Activated T-helper 1 cell treated with anti-CD3 and anti-CD28 coated beads, Interleukin-12 subunit alpha, Interleukin-12 subunit beta, Interleukin-2, Interleukin-4 antibody, amounts not matched to agents 30 ng/mL and 10 ng/mL and 1 ng/mL, durations not matched to agents 14 hours and 24 hours and 36 hours (primary cell): ENCODE results near the gene PLXDC2. TPM values are rescaled to one million over a fixed set of nuclear protein-coding genes. Genes with fewer than 3 reads are reported as not detected.

Experiments used
- DNase-seq: peaks from one replicate; pipeline ENCODE4 v3.0.0; 2021; ENCODE audit warnings: low spot score
- H3K27ac Mint-ChIP-seq: one replicate; pipeline ENCODE4 v1.8.0; 2021; ENCODE audit warnings: mild to moderate bottlenecking, mixed read lengths
- H3K27me3 Mint-ChIP-seq: one replicate; pipeline ENCODE4 v1.8.0; 2022; ENCODE audit warnings: mild to moderate bottlenecking, moderate library complexity, mixed read lengths; ENCODE audit not compliant: insufficient read depth
- H3K36me3 Mint-ChIP-seq: one replicate; pipeline ENCODE4 v1.8.0; 2021; ENCODE audit warnings: low read depth, mixed read lengths
- H3K4me1 Mint-ChIP-seq: one replicate; pipeline ENCODE4 v1.8.0; 2021; ENCODE audit warnings: low read depth, mixed read lengths
- H3K4me3 Mint-ChIP-seq: one replicate; pipeline ENCODE4 v1.8.0; 2021; ENCODE audit warnings: mild to moderate bottlenecking, moderate library complexity, mixed read lengths
- H3K9me3 Mint-ChIP-seq: one replicate; pipeline ENCODE4 v1.8.0; 2021; ENCODE audit warnings: mixed read lengths
- intact Hi-C: fragments of 100-400 bp; cut with micrococcal nuclease; formaldehyde crosslinking; loops from one replicate; pipeline ENCODE4 v1.15.1; 2024
- total RNA-seq: library from RNA; stranded (reverse); gene quantifications from 2 replicates; pipeline ENCODE4 v1.2.3, GENCODE V29; 2022

The PLXDC2 gene
- total RNA-seq, 1 donor from 2014 or later, result not detected

DNA sequence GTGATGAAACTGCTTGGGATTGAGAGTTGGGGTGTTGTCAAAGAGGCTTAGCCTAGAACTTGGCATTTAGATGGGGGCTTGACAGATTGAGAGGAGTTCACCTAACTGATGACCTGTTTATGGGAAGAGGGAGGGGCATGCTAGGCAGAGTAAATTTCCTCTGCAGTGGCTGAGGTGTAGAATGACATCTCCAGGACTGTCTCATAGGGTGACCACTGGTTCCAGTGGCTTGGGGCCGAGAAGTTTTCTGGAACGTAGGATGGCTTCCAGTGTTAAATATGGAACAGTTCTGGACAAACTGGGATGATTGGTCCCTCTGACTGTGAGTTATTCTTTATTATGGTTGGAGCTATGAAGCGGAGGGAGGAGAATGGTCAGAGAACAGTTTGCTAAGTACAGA lies 186.4 kb downstream of the PLXDC2 start:
- H3K27ac Mint-ChIP-seq, result no peak overlapping the region
- H3K9me3 Mint-ChIP-seq, result peaks cover 19% of the 10 kb centered on the region
- DNase-seq, result no peak
- no peaks in the 10 kb centered on the region for H3K4me1 Mint-ChIP-seq
- no peaks in the 10 kb centered on the region for H3K27me3 Mint-ChIP-seq
- H3K36me3 Mint-ChIP-seq, result no peaks in the 10 kb centered on the region
- intact Hi-C loops, result no loop called here
- no peak overlapping the region for H3K4me3 Mint-ChIP-seq

DNA sequence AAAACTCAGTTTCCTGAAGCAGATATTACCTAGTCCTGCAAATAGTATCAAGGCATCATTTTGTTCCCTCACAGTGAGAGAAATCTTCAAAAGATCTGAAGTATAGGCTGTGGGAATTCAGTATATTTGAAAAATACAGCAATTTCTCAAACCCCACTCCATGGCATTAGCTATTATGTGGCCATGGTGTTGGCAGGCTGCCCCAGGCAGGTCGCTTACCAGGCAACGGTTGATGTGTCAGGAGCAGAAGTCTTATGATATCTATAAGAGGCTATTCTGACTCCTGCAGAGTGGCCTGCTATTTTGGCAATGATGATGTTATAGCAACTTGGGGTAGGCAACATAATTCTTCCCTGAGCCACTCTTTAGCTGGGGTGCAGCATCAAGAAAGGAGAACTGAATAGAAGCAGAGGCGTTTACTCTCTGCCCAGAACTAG lies 187.9 kb downstream of the PLXDC2 start:
- DNase-seq, result no peak
- no peaks in the 10 kb centered on the region for H3K27me3 Mint-ChIP-seq
- H3K4me1 Mint-ChIP-seq, result no peaks in the 10 kb centered on the region
- peaks cover 24% of the 10 kb centered on the region for H3K9me3 Mint-ChIP-seq
- intact Hi-C loops, result no loop called here
- no peaks in the 10 kb centered on the region for H3K36me3 Mint-ChIP-seq
- no peak overlapping the region for H3K27ac Mint-ChIP-seq
- no peak overlapping the region for H3K4me3 Mint-ChIP-seq

DNA sequence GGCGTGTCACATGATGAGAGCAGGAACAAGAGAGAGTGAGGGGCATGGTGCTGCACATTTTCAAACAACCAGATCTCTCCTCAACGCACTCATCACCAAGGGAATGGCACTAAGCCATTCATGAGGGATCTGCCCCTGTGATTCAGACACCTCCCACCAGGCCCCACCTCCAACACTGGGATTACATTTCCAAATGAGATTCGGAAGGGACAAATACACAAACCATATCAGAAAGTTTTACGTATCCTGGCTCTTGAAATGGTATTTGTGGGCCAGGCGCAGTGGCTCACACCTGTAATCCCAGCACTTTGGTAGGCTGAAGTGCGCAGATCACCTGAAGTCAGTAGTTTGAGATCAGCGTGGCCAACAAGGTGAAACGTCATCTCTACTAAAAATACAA lies 189.4 kb downstream of the PLXDC2 start:
- no peaks in the 10 kb centered on the region for H3K4me1 Mint-ChIP-seq
- no peaks in the 10 kb centered on the region for H3K27me3 Mint-ChIP-seq
- no peak overlapping the region for H3K27ac Mint-ChIP-seq
- intact Hi-C loops, result no loop called here
- H3K4me3 Mint-ChIP-seq, result no peak overlapping the region
- peaks cover 29% of the 10 kb centered on the region for H3K9me3 Mint-ChIP-seq
- DNase-seq, result no peak
- no peaks in the 10 kb centered on the region for H3K36me3 Mint-ChIP-seq

DNA sequence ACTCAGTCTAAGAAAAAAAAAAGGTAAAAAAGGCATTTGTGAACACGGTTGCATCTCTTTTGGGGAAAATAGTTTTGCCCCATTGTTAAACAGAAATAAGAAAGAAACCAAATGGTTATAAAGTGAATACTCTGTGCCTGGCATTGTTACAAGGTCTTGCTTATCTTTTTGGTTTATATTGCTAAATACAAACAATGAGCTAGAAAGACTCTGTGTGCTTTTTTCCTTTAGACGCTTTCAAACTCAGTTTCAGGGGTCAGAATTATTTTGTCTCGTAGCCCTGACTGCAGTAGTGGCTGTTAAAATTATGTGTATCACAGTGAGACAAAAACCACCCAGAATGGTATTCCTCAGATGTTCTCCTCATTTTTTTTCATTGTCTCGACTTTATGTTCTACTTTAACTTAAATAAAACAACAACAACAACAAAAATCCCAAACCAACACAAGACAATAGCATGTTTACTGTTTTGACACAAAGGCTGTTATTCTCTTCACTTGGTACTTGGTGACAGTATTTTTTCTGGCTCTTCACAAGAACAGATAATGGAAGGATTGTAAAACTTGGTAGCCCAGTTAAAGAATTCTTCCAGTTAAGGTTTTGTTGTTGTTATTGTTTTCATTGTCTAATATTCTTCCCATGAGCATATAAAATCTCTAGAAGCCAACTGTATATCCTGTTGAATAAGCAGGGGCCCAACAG lies 190.1 kb downstream of the PLXDC2 start:
- no peak overlapping the region for H3K27ac Mint-ChIP-seq
- no peaks in the 10 kb centered on the region for H3K27me3 Mint-ChIP-seq
- peaks cover 29% of the 10 kb centered on the region for H3K9me3 Mint-ChIP-seq
- DNase-seq, result no peak
- H3K4me3 Mint-ChIP-seq, result no peak overlapping the region
- intact Hi-C loops, result no loop called here
- H3K4me1 Mint-ChIP-seq, result no peaks in the 10 kb centered on the region
- H3K36me3 Mint-ChIP-seq, result no peaks in the 10 kb centered on the region

DNA sequence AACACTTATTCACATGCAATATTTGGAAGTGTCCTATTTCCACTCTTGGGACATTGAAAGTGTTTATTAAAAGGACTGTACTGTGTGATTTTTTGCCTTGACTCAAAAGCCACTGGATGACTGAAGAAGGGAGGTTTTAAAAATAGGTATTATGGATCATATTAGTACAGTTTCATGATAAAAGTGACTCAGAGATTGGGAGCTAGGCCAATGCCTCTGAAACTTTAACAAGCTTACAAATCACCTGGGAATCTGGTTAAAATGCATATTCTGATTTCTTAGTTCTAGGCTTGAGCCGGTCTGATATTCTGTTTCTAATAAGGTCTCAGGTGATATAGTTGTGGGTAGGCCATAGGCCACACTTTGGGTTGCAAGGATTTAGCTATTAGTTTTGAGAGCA lies 191.2 kb downstream of the PLXDC2 start:
- H3K9me3 Mint-ChIP-seq, result peaks cover 23% of the 10 kb centered on the region
- intact Hi-C loops, result no loop called here

DNA sequence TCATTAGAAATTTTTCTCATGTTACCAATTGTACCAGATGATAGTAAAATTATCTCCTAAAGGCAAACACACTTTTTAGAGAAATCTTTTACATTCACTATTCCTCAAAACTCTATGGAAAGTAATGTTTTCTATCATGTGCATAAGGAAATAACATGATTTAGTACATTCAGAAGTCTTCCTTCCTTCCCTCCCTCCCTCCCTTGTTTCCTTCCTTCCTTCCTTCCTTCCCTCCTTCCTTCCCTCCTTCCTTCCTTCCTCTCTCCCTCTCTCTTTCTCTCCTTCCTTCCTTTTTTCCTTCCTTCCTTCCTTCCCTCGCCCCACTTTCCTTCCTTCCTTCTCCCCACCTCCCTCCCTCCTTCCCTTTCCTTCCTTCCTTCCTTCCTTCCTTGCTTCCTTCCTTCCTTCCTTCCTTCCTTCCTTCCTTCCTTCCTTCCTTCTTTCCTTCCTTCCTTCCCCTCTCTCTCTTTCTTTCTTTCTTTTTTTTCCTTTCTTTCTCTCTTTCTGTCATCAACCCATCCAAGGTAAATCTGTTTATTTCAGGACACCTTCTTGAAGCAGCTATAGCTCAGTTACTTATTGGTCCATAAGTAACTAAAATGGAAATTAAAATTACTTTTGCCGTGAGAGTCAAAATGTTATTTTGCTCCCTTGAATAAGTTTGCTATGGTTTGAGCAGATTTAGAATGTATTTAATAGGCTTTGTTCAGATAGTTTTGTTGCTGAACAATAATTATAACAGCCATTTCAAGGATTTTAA lies 197.9 kb downstream of the PLXDC2 start:
- no peaks in the 10 kb centered on the region for H3K4me1 Mint-ChIP-seq
- H3K27me3 Mint-ChIP-seq, result no peaks in the 10 kb centered on the region
- H3K36me3 Mint-ChIP-seq, result no peaks in the 10 kb centered on the region
- no peak for DNase-seq
- intact Hi-C loops, result no loop called here
- H3K27ac Mint-ChIP-seq, result no peak overlapping the region
- H3K4me3 Mint-ChIP-seq, result no peak overlapping the region
- H3K9me3 Mint-ChIP-seq, result peaks cover 11% of the 10 kb centered on the region

More for the DNA sequence above, 191.2 kb downstream of the PLXDC2 start:
- Mint-ChIP-seq H3K27ac (no peak overlapping the region), H3K4me1 (no peaks in the 10 kb centered on the region), H3K27me3 (no peaks in the 10 kb centered on the region), H3K4me3 (no peak overlapping the region), H3K36me3 (no peaks in the 10 kb centered on the region)
- no peak for DNase-seq

DNA sequence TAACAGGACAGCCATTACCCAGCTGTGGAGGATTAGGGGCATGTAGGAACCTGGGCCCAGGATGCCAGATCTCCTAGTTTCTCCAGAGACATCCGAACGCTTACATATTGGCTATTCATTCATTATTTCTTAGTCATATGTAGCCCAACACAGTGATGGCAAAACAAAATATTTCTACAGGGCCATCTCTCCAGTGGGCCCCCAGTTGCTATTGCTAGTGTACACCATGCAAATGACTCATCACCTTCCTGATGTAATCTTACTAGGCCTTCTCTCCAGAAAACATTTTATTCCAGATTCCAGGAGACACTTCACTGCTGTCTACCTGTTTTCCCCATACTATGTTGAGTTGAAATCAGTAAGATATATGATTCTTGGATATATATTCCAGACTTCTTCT lies 201.7 kb downstream of the PLXDC2 start:
- Mint-ChIP-seq H3K27ac (no peak overlapping the region), H3K4me3 (no peak overlapping the region), H3K9me3 (peaks cover 7% of the 10 kb centered on the region), H3K36me3 (no peaks in the 10 kb centered on the region), H3K4me1 (no peaks in the 10 kb centered on the region), H3K27me3 (no peaks in the 10 kb centered on the region)
- intact Hi-C loops, result no loop called here
- DNase-seq, result no peak

DNA sequence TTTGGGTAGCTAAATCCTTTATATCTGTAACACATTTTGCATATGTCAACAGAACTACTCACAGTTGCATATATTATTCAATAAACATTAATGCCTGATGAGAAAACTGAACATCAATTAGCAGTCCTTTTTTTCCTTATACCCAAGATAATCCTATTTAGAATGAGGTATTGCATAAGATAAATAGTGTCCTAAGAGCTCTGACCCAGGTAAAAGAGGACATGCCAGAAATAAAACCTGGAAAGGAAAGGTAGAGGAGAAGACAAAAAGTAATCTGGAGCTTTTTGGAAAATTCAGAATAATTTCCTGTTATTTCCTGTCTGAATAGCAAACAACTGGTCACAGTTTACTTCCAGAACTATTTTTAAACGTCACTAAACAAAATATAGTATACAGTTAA lies 204.4 kb downstream of the PLXDC2 start:
- Mint-ChIP-seq H3K36me3 (no peaks in the 10 kb centered on the region), H3K9me3 (peaks cover 4% of the 10 kb centered on the region), H3K27me3 (no peaks in the 10 kb centered on the region), H3K27ac (no peak overlapping the region), H3K4me3 (no peak overlapping the region), H3K4me1 (no peaks in the 10 kb centered on the region)
- intact Hi-C loops, result no loop called here
- no peak for DNase-seq

DNA sequence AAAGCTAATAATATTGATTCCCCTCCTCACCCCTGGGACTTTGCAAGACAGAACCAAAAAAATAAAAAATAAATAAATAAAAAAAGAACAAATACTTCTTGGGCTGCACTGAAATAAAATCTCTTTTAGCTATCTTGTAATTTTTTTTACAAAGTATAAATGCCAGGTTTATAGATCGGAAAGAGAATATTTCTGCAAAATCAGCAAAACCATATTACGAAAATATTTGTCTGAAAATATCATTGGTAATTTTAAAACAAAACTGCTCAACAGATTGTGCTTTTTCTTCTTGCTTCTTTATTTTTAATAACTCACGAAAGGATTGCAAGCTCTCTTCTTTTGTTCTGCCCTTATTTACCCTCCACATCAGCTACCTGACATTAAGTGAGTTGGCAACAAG lies 213.3 kb downstream of the PLXDC2 start:
- H3K27me3 Mint-ChIP-seq, result no peaks in the 10 kb centered on the region
- H3K4me1 Mint-ChIP-seq, result no peaks in the 10 kb centered on the region
- intact Hi-C loops, result no loop called here
- no peaks in the 10 kb centered on the region for H3K9me3 Mint-ChIP-seq
- no peak overlapping the region for H3K4me3 Mint-ChIP-seq
- no peak for DNase-seq
- H3K36me3 Mint-ChIP-seq, result no peaks in the 10 kb centered on the region
- no peak overlapping the region for H3K27ac Mint-ChIP-seq

DNA sequence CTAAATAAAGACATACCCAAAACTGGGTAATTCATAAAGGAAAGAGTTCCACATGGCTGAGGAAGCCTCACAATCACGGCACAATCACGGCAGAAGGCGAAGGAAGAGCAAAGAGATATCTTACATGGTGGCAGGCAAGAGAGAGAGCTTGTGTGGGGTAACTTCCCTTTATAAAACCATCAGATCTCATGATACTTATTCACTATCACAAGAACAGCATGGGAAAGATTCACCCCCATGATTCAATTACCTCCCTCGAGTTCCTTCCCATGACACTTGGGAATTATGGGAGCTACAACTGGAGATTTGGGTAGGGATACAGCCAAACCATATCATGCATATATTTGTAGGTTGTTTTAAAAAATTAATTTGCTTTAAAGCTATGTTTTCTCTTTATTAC lies 217.2 kb downstream of the PLXDC2 start:
- Mint-ChIP-seq H3K9me3 (no peaks in the 10 kb centered on the region), H3K36me3 (no peaks in the 10 kb centered on the region), H3K27ac (no peak overlapping the region), H3K4me1 (no peaks in the 10 kb centered on the region), H3K4me3 (no peak overlapping the region), H3K27me3 (no peaks in the 10 kb centered on the region)
- intact Hi-C loops, result no loop called here
- no peak for DNase-seq

DNA sequence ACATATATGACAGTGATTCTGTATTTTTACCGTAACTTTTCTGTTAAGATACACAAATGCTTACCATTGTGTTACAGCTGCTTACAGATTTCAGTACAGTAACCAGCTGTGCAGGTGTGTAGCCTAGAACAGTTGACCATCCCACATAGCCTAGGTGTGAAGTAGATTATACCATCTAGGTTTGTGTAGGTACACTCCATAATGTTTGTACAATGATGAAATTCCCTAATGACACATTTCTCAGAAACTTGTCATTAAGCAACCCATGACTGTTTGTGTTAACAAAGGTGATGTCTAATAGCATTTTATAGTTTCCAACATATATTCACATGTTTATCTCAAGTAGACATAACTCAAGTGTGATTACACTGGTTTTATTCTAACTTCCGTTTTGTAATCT lies 218.5 kb downstream of the PLXDC2 start:
- Mint-ChIP-seq H3K36me3 (no peaks in the 10 kb centered on the region), H3K9me3 (no peaks in the 10 kb centered on the region), H3K27ac (no peak overlapping the region), H3K27me3 (no peaks in the 10 kb centered on the region), H3K4me3 (no peak overlapping the region), H3K4me1 (no peaks in the 10 kb centered on the region)
- DNase-seq, result no peak
- intact Hi-C loops, result no loop called here

DNA sequence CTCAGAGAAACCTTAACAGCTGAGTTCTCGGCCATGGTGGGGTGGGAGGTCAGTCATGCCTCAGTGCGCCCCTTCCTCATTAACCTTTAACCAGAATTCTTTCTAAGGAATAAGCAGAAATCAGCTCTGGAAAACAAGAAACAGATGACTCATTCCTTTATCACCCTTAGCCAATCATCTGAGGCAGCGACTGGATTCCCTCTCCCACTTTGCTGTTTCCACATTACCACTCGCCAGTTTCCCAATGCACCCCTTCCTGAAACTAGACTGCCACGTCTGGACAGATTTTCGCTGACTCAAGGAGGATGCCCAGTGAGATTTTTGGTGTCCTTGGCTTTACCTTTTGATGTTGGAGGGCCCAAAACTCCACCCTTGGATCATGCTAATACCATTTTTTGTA lies 223.8 kb downstream of the PLXDC2 start:
- H3K4me1 Mint-ChIP-seq, result no peaks in the 10 kb centered on the region
- H3K4me3 Mint-ChIP-seq, result no peak overlapping the region
- H3K9me3 Mint-ChIP-seq, result peaks cover 10% of the 10 kb centered on the region
- no peaks in the 10 kb centered on the region for H3K36me3 Mint-ChIP-seq
- no peak for DNase-seq
- H3K27ac Mint-ChIP-seq, result no peak overlapping the region
- H3K27me3 Mint-ChIP-seq, result no peaks in the 10 kb centered on the region
- intact Hi-C loops, result no loop called here

DNA sequence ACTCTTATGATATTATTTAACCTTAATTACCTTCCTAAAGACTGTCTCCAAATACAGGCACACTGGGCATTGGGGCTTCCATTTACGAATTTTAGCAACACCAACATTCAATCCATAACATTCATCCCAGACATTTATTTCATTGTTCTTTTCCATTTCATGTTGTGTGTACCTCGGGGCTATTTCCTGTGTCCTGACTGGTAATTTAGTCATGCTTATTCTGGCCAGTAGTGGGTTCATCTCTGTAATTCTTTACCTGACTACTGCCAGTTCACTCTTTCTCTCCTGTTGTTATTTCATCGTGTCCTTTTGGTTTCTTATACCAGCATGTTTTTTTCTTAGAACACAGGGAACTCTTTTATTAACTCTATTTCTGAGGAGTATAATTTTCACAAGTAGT lies 225.7 kb downstream of the PLXDC2 start:
- DNase-seq, result no peak
- Mint-ChIP-seq H3K9me3 (peaks cover 10% of the 10 kb centered on the region), H3K27me3 (no peaks in the 10 kb centered on the region), H3K36me3 (no peaks in the 10 kb centered on the region), H3K4me3 (no peak overlapping the region), H3K27ac (no peak overlapping the region), H3K4me1 (no peaks in the 10 kb centered on the region)
- intact Hi-C loops, result no loop called here
